Loucy (cell line): ENCODE results near the gene DGAT2.

Source experiments
- EZH2phosphoT487 ChIP-seq: fragments of 200-600 bp; IDR thresholded peaks from 2 replicates; pipeline ENCODE4 v1.6.1; 2018; ENCODE audit warnings: antibody characterized with exemption, mild to moderate bottlenecking, moderate library complexity, borderline replicate concordance
- TF ChIP-seq, protein P1 (sequence below): fragments of 200-600 bp; sonication (generic); conservative IDR thresholded peaks from 2 replicates; pipeline ENCODE4 v1.5.1; 2014; ENCODE audit warnings: mild to moderate bottlenecking, antibody characterized with exemption, low read length

- TF ChIP-seq, protein P1, sequence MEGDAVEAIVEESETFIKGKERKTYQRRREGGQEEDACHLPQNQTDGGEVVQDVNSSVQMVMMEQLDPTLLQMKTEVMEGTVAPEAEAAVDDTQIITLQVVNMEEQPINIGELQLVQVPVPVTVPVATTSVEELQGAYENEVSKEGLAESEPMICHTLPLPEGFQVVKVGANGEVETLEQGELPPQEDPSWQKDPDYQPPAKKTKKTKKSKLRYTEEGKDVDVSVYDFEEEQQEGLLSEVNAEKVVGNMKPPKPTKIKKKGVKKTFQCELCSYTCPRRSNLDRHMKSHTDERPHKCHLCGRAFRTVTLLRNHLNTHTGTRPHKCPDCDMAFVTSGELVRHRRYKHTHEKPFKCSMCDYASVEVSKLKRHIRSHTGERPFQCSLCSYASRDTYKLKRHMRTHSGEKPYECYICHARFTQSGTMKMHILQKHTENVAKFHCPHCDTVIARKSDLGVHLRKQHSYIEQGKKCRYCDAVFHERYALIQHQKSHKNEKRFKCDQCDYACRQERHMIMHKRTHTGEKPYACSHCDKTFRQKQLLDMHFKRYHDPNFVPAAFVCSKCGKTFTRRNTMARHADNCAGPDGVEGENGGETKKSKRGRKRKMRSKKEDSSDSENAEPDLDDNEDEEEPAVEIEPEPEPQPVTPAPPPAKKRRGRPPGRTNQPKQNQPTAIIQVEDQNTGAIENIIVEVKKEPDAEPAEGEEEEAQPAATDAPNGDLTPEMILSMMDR: no peak
- no peak for TF ChIP-seq EZH2phosphoT487
These were observed 47.0 kb downstream of the DGAT2 start for GRCh38 chr11:75815345-75816168.
